A549 treated with AZD2906 at 1 μM for 4 hours (cell line): ENCODE measurements around the gene MRPS27. TPM values are rescaled to one million over a fixed set of nuclear protein-coding genes. Genes with fewer than 3 reads are reported as not detected.

Experiments used
- total RNA-seq: library from RNA; stranded (reverse); fragments of 200-300 nt; extraction: Qiagen RNA extraction; gene quantifications from 5 replicates; pipeline ENCODE4 v1.2.3, GENCODE V29; 2022

The MRPS27 gene
- 48.5 to 57.7 TPM (median 51.3 TPM) in 5 replicates for total RNA-seq

DNA sequence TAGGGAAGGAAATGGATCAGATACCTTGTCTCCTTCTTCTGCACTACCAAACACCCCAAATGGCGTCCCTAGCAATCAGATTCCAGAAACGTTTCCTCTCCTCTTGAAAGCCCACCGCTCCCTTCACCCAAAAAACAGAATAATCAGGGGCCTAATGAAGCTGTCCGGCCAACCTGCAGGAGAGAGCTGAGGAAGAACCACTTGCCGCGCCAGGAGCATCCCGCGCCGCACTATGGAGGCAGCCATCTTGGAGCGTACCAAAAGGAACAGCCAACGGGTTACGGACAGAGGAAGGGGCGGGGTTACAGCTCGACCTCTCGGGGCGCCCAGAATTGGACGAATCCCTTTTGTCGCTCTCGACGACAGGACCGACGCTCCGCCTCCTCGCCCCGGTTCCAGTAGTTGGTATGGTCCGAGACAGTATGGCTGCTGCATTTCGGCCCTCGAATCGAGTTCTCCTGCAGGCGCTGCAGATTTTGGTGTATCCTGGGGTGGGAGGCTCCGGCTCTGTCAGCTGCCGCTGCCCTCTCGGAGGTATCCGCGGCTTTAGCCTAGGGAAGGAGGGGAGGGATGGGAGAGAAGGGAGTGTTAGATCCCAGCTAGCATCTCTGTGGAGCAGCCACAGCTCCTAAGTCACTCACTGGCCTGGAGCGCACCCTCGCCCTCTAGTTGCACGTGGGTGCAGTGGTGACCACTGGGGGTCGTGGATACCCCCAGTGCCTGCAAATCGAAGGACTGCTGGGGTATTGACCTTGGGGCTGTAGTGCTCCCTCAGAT lies at the start of gene MRPS27, which contains the start of gene PTCD2:
Gene MRPS27, minus strand, starts transcription at position 265 of the 777 bp plus-strand sequence. Its CDS starts 19 bp downstream, at position 246.
Gene PTCD2, plus strand, starts transcription at position 398 of the 777 bp plus-strand sequence. Its CDS starts 10 bp downstream, at position 408.

Other genes starting within 250 kb of the MRPS27 start
- 30.7 to 55.9 TPM (median 35.1 TPM) in 5 replicates for gene MAP1B, start 212.8 kb downstream of the MRPS27 start, total RNA-seq
- 9.8 to 10.8 TPM (median 10.3 TPM) in 5 replicates for gene PTCD2, start 133 bp upstream of the MRPS27 start, total RNA-seq
- gene ZNF366, start 187.2 kb upstream of the MRPS27 start, total RNA-seq: not detected in 5 replicates